Activated CD8-positive, alpha-beta T cell treated with anti-CD3 and anti-CD28 coated beads, Interleukin-2, amount 10 ng/mL, durations not matched to agents 7 days and 5 days (primary cell): ENCODE data around the gene CNDP2. TPM values are rescaled to one million over a fixed set of nuclear protein-coding genes. Genes with fewer than 3 reads are reported as not detected.

Experiments
- ATAC-seq: fragments of 150-1000 bp; cut with Tn5 transposase; one replicate; pipeline ENCODE4 v1.10.0; 2021; ENCODE audit warnings: moderate library complexity
- CTCF ChIA-PET: fragments of 350-600 bp; sonication (Branson Sonifier 250); formaldehyde crosslinking; loops from one replicate; lab custom pipeline; 2021; ENCODE audit warnings: antibody characterized with exemption; lab: Charles Lee
- POLR2A ChIA-PET: fragments of 350-600 bp; sonication (Branson Sonifier 250); formaldehyde crosslinking; loops from one replicate; lab custom pipeline; 2021; ENCODE audit warnings: antibody characterized with exemption; lab: Charles Lee
- DNase-seq: peaks from one replicate; pipeline ENCODE4 v3.0.0-alpha.2; 2020
- H3K27ac Mint-ChIP-seq: one replicate; pipeline ENCODE4 v1.8.0; 2021; ENCODE audit warnings: mild to moderate bottlenecking, mixed read lengths
- H3K27me3 Mint-ChIP-seq: one replicate; pipeline ENCODE4 v1.8.0; 2021; ENCODE audit warnings: low read depth, mixed read lengths
- H3K36me3 Mint-ChIP-seq: one replicate; pipeline ENCODE4 v1.8.0; 2021; ENCODE audit warnings: low read depth, mixed read lengths
- H3K4me1 Mint-ChIP-seq: one replicate; pipeline ENCODE4 v1.8.0; 2021; ENCODE audit warnings: low read depth, mixed read lengths
- H3K4me3 Mint-ChIP-seq: one replicate; pipeline ENCODE4 v1.8.0; 2021; ENCODE audit warnings: mild to moderate bottlenecking, mixed read lengths
- H3K9me3 Mint-ChIP-seq: one replicate; pipeline ENCODE4 v1.8.0; 2022; ENCODE audit warnings: mixed read lengths; ENCODE audit not compliant: insufficient read depth
- total RNA-seq, 2 experiments: library from RNA; stranded (reverse); gene quantifications; one replicate each; pipeline ENCODE4 v1.2.3, GENCODE V29; 2021

CNDP2 gene
- total RNA-seq, 2 experiments from 2014 or later = 131 to 144 TPM

DNA sequence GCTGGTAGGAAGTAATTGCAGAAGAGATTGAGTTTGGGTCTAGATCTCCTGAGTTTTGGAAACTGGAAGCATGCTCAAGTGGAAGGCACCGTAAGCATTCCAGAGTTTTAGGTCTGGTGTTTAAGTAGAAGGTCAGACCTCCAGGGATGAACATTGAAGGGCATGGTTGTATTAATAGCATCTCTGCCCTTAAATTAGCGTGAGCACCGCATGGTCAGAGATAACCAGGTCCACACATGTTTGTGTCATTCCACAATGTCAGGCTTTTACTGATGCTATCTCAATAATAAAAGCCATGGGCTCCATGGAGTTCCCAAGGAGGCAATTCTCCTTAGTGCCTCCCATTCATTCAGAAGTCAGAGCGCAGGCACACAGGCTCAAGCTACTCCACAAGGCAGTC lies 73.2 kb downstream of the CNDP2 start:
- Mint-ChIP-seq H3K27me3 (peaks cover 12% of the 10 kb centered on the region), H3K4me3 (no peak overlapping the region), H3K4me1 (no peaks in the 10 kb centered on the region), H3K36me3 (no peaks in the 10 kb centered on the region), H3K9me3 (no peaks in the 10 kb centered on the region), H3K27ac (no peak overlapping the region)
- ChIA-PET POLR2A (no interaction called here), CTCF (no interaction called here)
- DNase-seq (no peak), ATAC-seq (no peak)

- ATAC-seq (no peak), DNase-seq (no peak)
- no peaks in the 10 kb centered on the region for H3K9me3 Mint-ChIP-seq
- no peaks in the 10 kb centered on the region for H3K36me3 Mint-ChIP-seq
- H3K4me1 Mint-ChIP-seq = no peaks in the 10 kb centered on the region
- ChIA-PET CTCF (interaction anchor here (1.4 kb wide), 1 partner anchor 18 kb away, joined by 4 read pairs; no protein-coding TSS in a partner anchor), POLR2A (no interaction called here)
- no peak overlapping the region for H3K4me3 Mint-ChIP-seq
- peaks cover 6% of the 10 kb centered on the region for H3K27me3 Mint-ChIP-seq
- H3K27ac Mint-ChIP-seq = no peak overlapping the region
These were observed 74.1 kb downstream of the CNDP2 start for GRCh38 chr18:74570266-74570665.

DNA sequence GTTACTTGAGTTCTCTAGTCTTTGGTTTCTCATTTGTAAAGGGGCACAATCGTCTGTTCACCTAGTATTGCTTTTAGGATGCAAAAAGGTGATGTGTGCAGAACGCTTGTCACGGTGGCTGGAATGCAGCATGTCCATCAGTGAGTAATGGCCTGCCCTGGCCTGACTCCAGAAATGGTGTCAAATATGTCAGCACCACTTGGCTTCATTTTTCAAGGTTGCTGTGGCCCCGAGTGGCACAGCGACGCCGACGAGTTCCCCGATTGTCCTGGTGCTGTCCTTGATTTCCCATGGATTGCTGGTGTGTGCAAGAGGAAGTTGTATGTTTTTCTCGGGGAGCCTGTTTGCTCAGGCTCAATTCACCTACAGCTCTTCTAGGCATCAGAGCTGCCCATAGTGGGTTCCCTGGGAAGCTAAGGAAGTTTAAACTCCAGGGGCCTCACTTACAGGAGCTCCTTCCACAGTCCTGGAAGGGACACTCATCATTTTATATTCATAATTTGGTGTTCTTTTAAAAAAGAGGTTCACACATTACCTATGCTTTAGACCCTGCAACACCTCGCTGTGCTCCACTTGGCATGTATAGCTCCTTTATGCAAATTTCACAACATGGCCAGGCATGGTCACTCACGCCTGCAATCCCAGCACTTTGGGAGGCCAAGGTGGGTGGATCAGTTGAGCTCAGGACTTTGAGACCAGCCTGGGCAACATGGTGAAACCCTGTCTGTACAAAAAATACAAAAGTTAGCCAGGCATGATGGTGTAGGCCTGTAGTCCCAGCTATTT lies 75.9 kb downstream of the CNDP2 start:
- ATAC-seq = no peak
- POLR2A ChIA-PET = no interaction called here
- H3K4me3 Mint-ChIP-seq = no peak overlapping the region
- CTCF ChIA-PET = interaction anchor here (1.0 kb wide), 1 partner anchor 229 kb away, joined by 3 read pairs; no protein-coding TSS in a partner anchor
- no peaks in the 10 kb centered on the region for H3K9me3 Mint-ChIP-seq
- DNase-seq = no peak
- no peak overlapping the region for H3K27ac Mint-ChIP-seq
- H3K36me3 Mint-ChIP-seq = no peaks in the 10 kb centered on the region
- no peaks in the 10 kb centered on the region for H3K4me1 Mint-ChIP-seq
- H3K27me3 Mint-ChIP-seq = peaks cover 6% of the 10 kb centered on the region

DNA sequence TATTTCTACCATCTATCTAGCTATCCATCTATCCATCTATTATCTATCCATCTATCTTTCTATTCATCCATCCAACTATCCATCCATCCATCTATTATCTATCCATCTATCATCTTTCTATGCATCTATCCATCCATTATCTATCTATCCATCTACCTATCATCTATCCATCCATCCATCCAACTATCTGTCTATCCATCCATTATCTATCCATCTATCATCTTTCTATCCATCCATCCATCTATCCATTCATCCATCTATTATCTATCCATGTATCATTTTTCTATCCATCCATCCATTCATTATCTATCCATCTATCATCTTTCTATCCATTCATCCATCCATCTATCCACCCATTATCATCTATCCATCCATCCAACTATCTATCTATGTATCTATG lies 76.9 kb downstream of the CNDP2 start:
- ATAC-seq = no peak
- POLR2A ChIA-PET = no interaction called here
- H3K4me1 Mint-ChIP-seq = no peaks in the 10 kb centered on the region
- H3K36me3 Mint-ChIP-seq = no peaks in the 10 kb centered on the region
- peaks cover 10% of the 10 kb centered on the region for H3K27me3 Mint-ChIP-seq
- no peak overlapping the region for H3K27ac Mint-ChIP-seq
- no peak overlapping the region for H3K4me3 Mint-ChIP-seq
- CTCF ChIA-PET = no interaction called here
- DNase-seq = no peak
- H3K9me3 Mint-ChIP-seq = no peaks in the 10 kb centered on the region

Other genes starting within 250 kb of the CNDP2 start
- 10 to 100 TPM; 28.7 to 31.3 TPM for gene CYB5A, start 204.4 kb upstream of the CNDP2 start, total RNA-seq
- not detected for gene C18orf63, start 180.5 kb upstream of the CNDP2 start, total RNA-seq
- gene DIPK1C, start 39.1 kb upstream of the CNDP2 start, total RNA-seq = not detected
- not detected for gene CNDP1, start 38.1 kb downstream of the CNDP2 start, total RNA-seq
- gene ZNF407, start 101.5 kb downstream of the CNDP2 start, total RNA-seq = 10 to 100 TPM; 16.6 to 17.0 TPM